ENCODE results near the gene ATP7B.

DNA sequence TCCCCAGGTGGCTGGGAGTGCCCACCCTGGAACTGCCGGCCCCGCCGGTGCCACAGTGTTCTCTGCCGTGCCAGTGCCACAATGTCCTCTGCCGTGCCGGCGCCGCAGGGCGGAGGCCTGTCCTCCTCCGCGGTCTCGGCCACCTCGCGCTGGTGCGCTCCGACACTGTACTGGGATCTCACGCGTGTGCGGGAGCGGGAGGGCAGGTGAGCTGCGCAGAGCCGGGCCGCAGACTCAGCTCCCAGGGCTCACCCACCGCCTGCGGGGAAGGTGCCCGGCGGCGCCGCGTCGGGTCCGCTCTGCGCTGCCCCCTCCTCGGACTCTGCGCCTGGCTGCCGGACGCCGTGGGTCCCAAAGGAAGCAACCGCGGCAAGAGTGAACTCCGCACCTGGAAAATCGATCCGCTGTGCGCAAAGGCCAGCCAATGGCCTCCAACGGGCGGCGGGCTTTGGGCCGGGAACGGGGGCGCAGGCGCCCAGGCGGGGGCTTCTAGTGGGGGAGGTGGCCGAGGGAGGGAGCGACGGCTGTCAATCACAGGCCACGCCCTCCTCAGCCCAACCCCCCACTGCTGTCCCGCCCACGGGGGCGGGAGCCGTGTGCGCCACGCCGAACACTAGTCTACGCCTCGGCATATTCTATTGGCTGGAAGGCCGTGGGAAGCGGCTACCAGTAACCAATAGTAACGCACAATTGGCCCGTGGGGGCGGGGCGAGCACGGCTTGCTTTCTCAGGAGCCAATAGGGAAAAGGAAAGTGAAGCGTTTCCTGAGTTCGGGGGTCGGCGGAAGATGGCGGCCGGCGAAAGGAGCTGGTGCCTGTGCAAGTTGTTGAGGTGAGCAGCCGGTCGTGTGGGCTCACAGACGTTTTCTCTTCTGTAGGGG is 622 bp upstream of the ATP7B start, which contains the start of gene ALG11:
- no peak for TF ChIP-seq CTCF (IDR thresholded peaks at IDR 0.05; ENCODE audit: insufficient read depth, low read depth, low read length)
- TF ChIP-seq EZH2 (IDR thresholded peaks at IDR 0.05; ENCODE audit: insufficient read depth, low read length): no peak

Data from astrocyte (in vitro differentiated cells and primary cell).